Cardiac fibroblast (primary cell): Measurements from ENCODE around the gene OSBPL2.

ENCODE experiments used
- DNase-seq, 2 donors: peaks; one replicate each; pipeline versions ENCODE4 v3.0.0 to v3.0.0-alpha.2; 2010; ENCODE audit warnings: low read depth in 2 of 2
- H3K4me3 ChIP-seq, 2 donors: replicated peaks in 1 of 2; 1 replicate in 1 of 2; 2 replicates in 1 of 2; pipeline ENCODE4 v1.5.1; 2011; ENCODE audit warnings: low read depth in 2 of 2, low read length in 2 of 2, mild to moderate bottlenecking in 2 of 2, moderate library complexity in 1 of 2
- TF ChIP-seq, protein P1 (sequence below): IDR thresholded peaks from one replicate; pipeline ENCODE4 v1.5.1; 2011; ENCODE audit warnings: low read depth, mild to moderate bottlenecking, low read length, inconsistent platforms

Gene OSBPL2

DNA sequence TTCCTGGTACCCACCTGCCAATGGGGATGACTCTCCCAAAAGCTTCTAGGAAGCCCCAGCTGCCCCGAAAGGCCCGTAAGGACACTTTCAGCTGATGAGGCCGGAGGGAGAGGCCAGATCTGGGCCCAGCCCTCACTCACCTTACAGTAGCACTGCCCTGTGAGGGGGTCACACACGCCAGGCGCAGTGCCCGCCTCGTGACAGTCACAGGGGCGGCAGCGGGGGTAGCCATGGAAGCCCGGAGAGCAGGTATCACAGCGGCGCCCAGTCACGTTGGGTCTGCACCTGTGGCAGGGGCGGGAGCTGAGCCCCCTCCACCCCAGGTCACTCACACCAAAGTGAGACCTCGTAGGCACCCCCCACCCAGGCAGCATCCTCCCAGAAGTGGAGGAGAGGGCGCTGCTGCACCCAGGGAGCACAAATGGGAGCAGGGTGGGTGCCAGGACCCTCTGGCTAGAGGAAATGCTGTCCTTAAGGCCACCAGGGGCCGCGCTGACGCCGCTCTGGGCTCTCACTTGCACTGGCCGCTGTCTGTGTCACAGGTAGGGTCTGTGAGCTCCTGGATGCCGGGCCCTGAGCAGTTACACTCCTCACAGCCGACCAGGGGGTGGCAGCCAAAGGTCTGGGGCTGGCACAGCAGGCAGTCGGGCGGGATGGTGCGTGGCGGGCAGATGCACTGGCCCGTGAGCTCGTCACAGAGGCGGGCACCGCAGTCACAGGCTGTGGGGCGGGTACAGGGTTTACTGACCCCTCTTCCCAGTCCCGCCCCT is 89.6 kb downstream of the OSBPL2 start:
- DNase-seq, result no peak
- TF ChIP-seq, protein P1, sequence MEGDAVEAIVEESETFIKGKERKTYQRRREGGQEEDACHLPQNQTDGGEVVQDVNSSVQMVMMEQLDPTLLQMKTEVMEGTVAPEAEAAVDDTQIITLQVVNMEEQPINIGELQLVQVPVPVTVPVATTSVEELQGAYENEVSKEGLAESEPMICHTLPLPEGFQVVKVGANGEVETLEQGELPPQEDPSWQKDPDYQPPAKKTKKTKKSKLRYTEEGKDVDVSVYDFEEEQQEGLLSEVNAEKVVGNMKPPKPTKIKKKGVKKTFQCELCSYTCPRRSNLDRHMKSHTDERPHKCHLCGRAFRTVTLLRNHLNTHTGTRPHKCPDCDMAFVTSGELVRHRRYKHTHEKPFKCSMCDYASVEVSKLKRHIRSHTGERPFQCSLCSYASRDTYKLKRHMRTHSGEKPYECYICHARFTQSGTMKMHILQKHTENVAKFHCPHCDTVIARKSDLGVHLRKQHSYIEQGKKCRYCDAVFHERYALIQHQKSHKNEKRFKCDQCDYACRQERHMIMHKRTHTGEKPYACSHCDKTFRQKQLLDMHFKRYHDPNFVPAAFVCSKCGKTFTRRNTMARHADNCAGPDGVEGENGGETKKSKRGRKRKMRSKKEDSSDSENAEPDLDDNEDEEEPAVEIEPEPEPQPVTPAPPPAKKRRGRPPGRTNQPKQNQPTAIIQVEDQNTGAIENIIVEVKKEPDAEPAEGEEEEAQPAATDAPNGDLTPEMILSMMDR, result no peak
- no peak overlapping the region for H3K4me3 ChIP-seq

DNA sequence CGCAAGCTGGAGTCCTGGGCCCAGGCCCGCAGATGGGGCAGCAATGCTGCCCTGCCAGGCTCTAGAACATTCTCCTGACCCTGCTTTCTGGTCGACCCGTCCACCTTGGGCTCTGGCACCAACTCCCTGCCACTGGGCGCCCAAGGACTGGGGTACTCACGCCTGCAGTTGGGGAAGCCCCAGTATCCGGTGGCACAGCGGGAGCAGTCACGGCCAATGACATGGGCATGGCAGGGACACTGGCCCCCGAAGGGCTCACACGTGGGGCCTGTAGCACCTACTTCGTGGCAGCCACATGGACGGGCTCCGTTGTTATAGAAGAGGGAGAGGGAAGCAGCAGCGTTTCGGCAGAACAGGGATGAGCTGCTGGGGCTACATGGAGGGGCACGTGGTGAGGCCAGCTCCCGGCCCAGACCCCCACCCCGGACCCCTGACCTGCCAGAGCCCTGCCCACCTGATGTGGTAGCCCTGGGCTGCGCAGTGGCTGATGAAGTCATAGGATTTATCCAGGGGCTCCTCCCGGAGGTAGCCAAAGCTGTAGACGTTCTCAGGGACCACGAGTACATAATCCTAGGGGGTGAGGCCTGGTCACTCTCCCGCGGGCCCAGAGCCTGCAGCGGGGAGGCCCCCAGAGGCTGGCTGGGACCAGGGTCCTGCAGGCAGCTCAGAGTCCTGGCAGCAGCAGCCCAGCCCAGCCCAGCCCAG is 90.5 kb downstream of the OSBPL2 start:
- no peak for DNase-seq
- TF ChIP-seq, protein P1, result no peak
- H3K4me3 ChIP-seq, result no peak overlapping the region

DNA sequence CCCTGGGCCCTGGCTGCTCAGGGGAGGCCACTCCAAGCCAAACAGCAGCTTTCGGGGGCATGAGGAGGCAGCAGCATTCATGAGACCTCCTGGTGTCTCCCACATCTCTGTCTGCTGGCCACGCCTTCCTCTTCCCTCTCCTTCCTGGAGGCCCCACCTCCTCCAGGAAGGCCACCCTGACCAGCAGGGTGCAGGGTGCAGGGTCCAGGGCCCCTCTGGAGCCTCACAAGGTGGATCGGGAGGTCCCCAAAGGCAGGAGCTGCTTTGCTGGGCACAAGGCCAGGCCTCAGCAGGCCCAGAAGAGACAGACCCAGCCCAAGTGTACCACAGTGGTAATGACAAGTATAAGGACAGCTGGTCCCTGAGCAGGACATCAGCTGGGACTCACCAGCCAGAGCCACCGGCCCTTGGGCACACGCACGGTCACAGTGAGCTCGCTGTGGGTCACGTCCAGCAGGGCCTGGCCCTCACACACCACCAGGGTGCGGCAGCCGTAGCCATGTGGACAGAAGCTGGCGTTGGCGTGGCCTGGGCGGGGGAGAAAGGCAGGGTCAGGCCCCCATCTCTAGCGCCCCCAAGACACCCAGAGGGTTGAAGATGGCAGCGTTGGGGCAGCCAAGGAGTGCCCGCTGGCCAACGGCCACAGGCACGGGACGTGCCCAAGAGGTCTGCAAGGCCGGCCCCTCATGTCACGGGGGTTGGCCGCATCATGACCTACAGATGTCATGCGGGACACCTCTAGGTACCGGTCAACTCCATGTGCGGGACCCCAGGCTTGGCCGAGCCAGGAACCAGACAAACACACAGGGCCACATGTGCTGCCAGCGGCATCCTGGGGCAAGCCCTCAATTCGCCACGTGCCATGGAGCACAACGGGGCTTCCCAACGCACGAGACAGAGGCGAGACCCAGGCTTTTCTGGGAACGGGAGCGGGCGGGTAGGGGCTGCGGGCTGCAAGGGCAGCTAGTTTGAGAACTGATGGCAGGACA is 91.4 kb downstream of the OSBPL2 start:
- TF ChIP-seq, protein P1, result no peak
- no peak for DNase-seq

DNA sequence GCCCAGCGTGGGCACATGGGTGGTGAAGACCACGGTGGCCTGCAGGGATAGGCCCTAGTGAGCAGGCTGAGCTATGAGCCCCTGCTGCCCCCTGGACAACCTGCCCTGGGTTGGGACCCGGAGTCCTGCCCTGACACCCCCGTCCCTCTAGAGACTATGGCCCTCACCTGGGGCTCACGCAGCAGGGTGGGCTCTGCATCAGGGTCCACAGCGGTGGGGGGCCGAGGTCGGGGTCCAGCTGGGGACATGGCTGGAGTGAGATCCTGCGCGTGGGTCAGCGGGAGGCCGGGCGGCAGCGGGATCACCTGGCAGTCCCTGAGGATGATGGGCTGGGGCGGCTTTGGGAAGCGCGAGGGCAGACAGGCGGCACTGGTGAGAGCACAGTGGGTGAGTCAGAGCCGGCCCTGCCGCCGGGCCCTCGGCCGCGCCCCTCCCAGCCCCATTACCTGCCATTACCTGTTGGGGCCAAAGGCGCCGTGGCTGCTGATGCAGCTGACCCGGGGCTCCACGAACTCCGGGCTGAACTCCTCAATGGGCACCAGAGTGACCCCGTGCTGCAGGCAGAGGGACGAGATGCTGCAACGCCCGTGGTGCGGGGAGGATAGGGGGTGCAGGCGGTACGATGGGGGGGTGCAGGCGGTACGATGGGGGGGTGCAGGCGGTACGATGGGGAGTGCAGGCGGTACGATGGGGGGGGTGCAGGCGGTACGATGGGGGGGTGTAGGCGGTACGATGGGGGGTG is 92.4 kb downstream of the OSBPL2 start:
- DNase-seq, result no peak
- no peak overlapping the region for H3K4me3 ChIP-seq
- TF ChIP-seq, protein P1, result no peak

More for the DNA sequence above, 91.4 kb downstream of the OSBPL2 start:
- H3K4me3 ChIP-seq, result no peak overlapping the region

DNA sequence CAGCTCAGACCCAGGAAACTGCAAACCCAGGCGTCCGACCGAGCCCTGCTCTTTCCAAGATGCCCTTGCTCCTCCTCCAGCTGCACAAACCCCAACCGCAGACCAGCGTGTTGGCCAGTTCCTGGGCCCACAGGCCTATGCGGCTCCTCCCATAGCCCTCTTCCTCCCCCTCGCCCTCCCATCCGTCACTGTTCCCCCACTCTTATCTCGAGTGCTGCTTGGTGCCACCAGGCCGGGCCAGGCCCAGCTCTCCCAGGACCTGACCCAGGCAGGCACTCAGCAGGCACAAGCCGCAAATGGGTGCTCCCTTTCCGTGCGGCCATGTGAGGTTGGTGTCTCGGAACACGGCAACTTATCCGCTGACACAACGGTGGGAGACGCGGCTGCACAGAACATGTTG is 93.0 kb downstream of the OSBPL2 start:
- no peak for DNase-seq
- TF ChIP-seq, protein P1, result no peak
- H3K4me3 ChIP-seq, result no peak overlapping the region

DNA sequence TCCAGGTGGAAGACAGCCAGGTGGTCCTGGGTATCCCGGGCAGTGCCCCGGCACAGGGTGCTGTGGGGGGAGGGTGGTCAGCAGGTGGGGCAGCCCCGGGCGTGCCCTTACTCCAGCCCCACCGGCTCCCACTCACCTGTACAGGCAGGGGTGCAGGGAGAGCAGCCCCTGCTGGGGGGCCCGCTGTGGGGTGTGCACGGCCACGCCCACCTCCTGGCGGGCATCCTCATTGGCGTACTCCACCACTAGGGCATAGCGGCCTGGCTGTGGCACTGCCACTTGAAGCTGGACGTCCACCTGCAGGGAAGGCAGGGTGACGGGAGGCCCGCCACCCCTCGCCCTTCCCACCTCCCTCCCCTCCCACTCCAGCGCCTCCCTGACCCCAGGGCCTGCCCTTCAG is 94.1 kb downstream of the OSBPL2 start:
- H3K4me3 ChIP-seq, result no peak overlapping the region
- no peak for DNase-seq
- TF ChIP-seq, protein P1, result no peak
